B cell (primary cell): ENCODE measurements around the gene COQ2. TPM values are rescaled to one million over a fixed set of nuclear protein-coding genes. Genes with fewer than 3 reads are reported as not detected.

ENCODE experiments used
- polyA plus RNA-seq: library from polyadenylated mRNA; depleted of rRNA; stranded (reverse); fragments of >200 nt; gene quantifications from 2 replicates; pipeline ENCODE4 v1.2.3, GENCODE V29; 2012
- small RNA-seq: library from RNA; depleted of rRNA; stranded (forward); fragments of <200 nt; gene quantifications from one replicate; pipeline ENCODE3, GENCODE V24; 2012; ENCODE audit warnings: low replicate concordance, low read depth; ENCODE audit not compliant: insufficient read length
- total RNA-seq, 2 donors: library from RNA; stranded (reverse); fragments of 120-200 nt in 1 of 2; gene quantifications; 1 replicate in 1 of 2; 2 replicates in 1 of 2; pipeline versions ENCODE4 v1.2.3 to v1.2.4, GENCODE V29; 2013 to 2022

COQ2 gene
- total and polyA plus RNA-seq, 2 donors (not counting 1 experiment from before 2014, with no cell fraction given) = 8.1 to 27.9 TPM

Small RNA genes lying within 50 kb of the gene (small RNA-seq; reads per million reads assigned to genes)
- gene AC114781.3 = not detected

Other genes with a start within 250 kb of the COQ2 start
- gene COPS4, start 249.6 kb downstream of the COQ2 start, total RNA-seq = 24.5 and 32.8 TPM in 2 replicates
- gene COPS4, start 249.6 kb downstream of the COQ2 start, polyA plus RNA-seq = 8.4 and 12.0 TPM in 2 replicates
- 125 and 133 TPM in 2 replicates for gene PLAC8, start 170.1 kb downstream of the COQ2 start, total RNA-seq
- 386 and 499 TPM in 2 replicates for gene PLAC8, start 170.1 kb downstream of the COQ2 start, polyA plus RNA-seq
- gene HPSE, start 50.0 kb upstream of the COQ2 start, total RNA-seq = 1.3 and 2.6 TPM in 2 replicates
- 1.3 and 1.4 TPM in 2 replicates for gene HPSE, start 50.0 kb upstream of the COQ2 start, polyA plus RNA-seq
- 42.4 and 50.8 TPM in 2 replicates for gene HELQ, start 171.0 kb upstream of the COQ2 start, total RNA-seq
- gene HELQ, start 171.0 kb upstream of the COQ2 start, polyA plus RNA-seq = 21.7 and 33.6 TPM in 2 replicates
- 44.0 and 45.0 TPM in 2 replicates for gene MRPS18C, start 171.3 kb upstream of the COQ2 start, total RNA-seq
- gene MRPS18C, start 171.3 kb upstream of the COQ2 start, polyA plus RNA-seq = 10.8 and 14.0 TPM in 2 replicates
- 34.4 and 38.4 TPM in 2 replicates for gene ABRAXAS1, start 200.3 kb upstream of the COQ2 start, total RNA-seq
- gene ABRAXAS1, start 200.3 kb upstream of the COQ2 start, polyA plus RNA-seq = 5.4 and 8.0 TPM in 2 replicates